ENCODE measurements around the gene KIF24.

KIF24 gene, protein sequence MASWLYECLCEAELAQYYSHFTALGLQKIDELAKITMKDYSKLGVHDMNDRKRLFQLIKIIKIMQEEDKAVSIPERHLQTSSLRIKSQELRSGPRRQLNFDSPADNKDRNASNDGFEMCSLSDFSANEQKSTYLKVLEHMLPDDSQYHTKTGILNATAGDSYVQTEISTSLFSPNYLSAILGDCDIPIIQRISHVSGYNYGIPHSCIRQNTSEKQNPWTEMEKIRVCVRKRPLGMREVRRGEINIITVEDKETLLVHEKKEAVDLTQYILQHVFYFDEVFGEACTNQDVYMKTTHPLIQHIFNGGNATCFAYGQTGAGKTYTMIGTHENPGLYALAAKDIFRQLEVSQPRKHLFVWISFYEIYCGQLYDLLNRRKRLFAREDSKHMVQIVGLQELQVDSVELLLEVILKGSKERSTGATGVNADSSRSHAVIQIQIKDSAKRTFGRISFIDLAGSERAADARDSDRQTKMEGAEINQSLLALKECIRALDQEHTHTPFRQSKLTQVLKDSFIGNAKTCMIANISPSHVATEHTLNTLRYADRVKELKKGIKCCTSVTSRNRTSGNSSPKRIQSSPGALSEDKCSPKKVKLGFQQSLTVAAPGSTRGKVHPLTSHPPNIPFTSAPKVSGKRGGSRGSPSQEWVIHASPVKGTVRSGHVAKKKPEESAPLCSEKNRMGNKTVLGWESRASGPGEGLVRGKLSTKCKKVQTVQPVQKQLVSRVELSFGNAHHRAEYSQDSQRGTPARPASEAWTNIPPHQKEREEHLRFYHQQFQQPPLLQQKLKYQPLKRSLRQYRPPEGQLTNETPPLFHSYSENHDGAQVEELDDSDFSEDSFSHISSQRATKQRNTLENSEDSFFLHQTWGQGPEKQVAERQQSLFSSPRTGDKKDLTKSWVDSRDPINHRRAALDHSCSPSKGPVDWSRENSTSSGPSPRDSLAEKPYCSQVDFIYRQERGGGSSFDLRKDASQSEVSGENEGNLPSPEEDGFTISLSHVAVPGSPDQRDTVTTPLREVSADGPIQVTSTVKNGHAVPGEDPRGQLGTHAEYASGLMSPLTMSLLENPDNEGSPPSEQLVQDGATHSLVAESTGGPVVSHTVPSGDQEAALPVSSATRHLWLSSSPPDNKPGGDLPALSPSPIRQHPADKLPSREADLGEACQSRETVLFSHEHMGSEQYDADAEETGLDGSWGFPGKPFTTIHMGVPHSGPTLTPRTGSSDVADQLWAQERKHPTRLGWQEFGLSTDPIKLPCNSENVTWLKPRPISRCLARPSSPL (N-terminal part only)

DNA sequence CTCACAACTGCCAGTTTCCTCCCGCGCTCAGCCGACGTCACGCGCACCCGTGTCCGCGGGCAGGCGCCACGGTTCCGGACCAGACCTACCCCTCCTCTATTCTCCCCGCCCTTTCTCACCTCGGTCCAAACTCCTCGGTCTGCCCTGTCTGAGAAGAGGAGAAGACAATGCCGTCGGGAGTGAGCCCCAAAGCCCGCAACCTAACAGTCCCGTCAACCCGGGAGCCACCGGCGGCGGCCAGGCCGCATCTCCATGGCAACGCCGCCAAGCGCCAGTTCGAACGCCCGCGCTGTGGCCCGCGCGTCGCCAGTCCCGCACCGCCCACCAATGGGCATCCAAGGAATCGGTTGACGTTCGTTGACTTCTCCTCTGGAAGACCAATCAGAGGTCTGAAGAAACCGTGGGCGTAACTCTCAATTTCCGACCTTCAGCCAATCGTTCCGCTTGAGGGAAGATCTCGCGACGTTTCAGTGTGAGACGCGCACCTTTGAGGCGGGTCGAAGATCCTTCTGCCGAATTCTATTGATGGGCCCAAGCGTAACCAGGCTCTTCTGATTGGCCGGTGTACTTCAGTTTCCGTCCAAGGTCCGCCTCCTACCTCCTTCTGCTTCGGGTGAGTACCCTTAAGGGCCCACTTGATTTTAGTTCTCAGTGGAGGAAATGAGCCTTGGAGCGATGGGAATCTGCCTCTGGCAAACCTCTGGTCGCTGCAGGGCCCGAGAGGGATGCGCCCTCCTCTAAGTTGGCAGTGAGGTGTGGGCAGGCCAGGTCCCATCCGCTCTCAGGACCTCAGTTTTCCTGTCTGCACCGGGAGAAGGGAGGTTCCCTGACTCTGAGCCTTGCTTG is at the start of gene KIF24, which contains the start of gene NUDT2:
TSS of gene KIF24 (minus strand) at position 282 of the 846 bp plus-strand sequence. CDS start 17,922 bp downstream, outside the sequence.
TSS of gene NUDT2 (plus strand) at position 583 of the 846 bp plus-strand sequence. CDS start 9,471 bp downstream, outside the sequence.
- H4K20me1 ChIP-seq (ENCODE audit: insufficient read depth, low read length): no peaks in the 10 kb centered on the region
- peak within 1 kb of the TSS; percentile 95 for H3K4me3 ChIP-seq (ENCODE audit: low read depth, low read length, poor library complexity, severe bottlenecking)
- H3K4me2 ChIP-seq (ENCODE audit: low read length): peak within 1 kb of the TSS; percentile 85
- H3K36me3 ChIP-seq (ENCODE audit: insufficient read depth, low read length): no peaks in the 10 kb centered on the region; the same call in 1 of the 2 replicates
- no peaks in the 10 kb centered on the region for H3K9me3 ChIP-seq (ENCODE audit: low read length)
- no peaks in the 10 kb centered on the region for H3K9me2 ChIP-seq (ENCODE audit: low read depth, low read length)
- peaks cover 42% of the 10 kb centered on the region for H3K4me1 ChIP-seq (ENCODE audit: insufficient read depth, low read length, severe bottlenecking)
- TF ChIP-seq EZH2 (IDR thresholded peaks at IDR 0.05; ENCODE audit: borderline replicate concordance, low read length): no peak
- TF ChIP-seq CTCF (IDR thresholded peaks at IDR 0.05; ENCODE audit: low read length): no peak
- H3K79me2 ChIP-seq (ENCODE audit: insufficient read depth, low read length): peaks cover 31% of the 10 kb centered on the region
- no peaks in the 10 kb centered on the region for H3K27me3 ChIP-seq (ENCODE audit: insufficient read depth, low read length)
- H3K27ac ChIP-seq (ENCODE audit: low read depth, low read length, poor library complexity, severe bottlenecking): peak within 1 kb of the TSS; percentile 92
- H3K9ac ChIP-seq (ENCODE audit: low read length): peak within 1 kb of the TSS; percentile 99
- no peak within 1 kb of the TSS for H2AFZ ChIP-seq (ENCODE audit: low read length)
- no peaks in the 10 kb centered on the region for H3F3A ChIP-seq (ENCODE audit: insufficient read depth, low read length)

DNA sequence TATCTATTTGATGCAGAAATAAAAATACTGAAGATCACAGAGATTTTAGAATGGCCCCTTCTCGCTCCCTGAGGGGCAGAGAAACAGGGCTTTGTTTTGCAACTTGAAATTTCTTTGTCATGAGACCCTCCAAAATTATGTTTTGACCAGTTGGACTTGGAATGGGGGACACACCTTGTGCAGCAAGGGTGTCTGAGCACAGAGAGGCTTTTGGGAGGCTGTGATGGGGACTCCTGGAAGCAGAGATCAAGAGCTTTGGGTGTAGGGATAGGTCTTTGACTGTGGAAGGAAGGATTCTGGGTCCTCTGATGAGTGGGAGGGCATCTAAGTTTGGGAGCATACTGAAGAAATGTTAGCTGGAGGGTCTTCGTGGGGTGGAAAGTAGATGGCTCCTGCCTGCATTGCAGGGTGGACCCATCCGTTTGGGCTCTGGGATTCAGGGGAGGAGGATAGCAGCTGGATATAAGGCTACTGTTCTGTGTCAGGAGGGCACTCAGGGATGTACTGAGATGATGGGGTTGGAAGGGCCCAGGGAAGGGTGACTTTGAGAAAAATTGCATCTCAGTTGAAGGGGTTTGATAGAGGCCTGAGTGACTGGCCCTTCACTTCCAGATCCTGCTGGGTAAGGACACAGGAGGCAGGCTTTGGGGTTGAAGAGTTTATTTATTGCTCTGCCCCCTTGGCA is 49.5 kb upstream of the KIF24 start:
- Histone ChIP-seq H3K27ac (ENCODE audit: low read depth, low read length, poor library complexity, severe bottlenecking) (no peak overlapping the region), H3K9me2 (ENCODE audit: low read depth, low read length) (no peaks in the 10 kb centered on the region), H3K4me1 (ENCODE audit: insufficient read depth, low read length, severe bottlenecking) (peaks cover 36% of the 10 kb centered on the region), H3K9me3 (ENCODE audit: low read length) (no peaks in the 10 kb centered on the region), H3K79me2 (ENCODE audit: insufficient read depth, low read length) (no peaks in the 10 kb centered on the region), H4K20me1 (ENCODE audit: insufficient read depth, low read length) (no peaks in the 10 kb centered on the region), H3K27me3 (ENCODE audit: insufficient read depth, low read length) (no peaks in the 10 kb centered on the region), H3K9ac (ENCODE audit: low read length) (no peak overlapping the region), H3K4me2 (ENCODE audit: low read length) (no peak overlapping the region), H2AFZ (ENCODE audit: low read length) (no peak overlapping the region), H3K36me3 (ENCODE audit: insufficient read depth, low read length) (no peaks in the 10 kb centered on the region), H3K4me3 (ENCODE audit: low read depth, low read length, poor library complexity, severe bottlenecking) (no peak overlapping the region), H3F3A (ENCODE audit: insufficient read depth, low read length) (no peaks in the 10 kb centered on the region; the same call in 1 of the 2 replicates)
- TF ChIP-seq CTCF (IDR thresholded peaks at IDR 0.05; ENCODE audit: low read length) (no peak), EZH2 (IDR thresholded peaks at IDR 0.05; ENCODE audit: borderline replicate concordance, low read length) (no peak)

All from OCI-LY1 (cell line).